GM23338 (cell line): ENCODE data around the gene HRNR. TPM values are rescaled to one million over a fixed set of nuclear protein-coding genes. Genes with fewer than 3 reads are reported as not detected.

Experiments
- ATAC-seq: fragments of 200-7000 bp; cut with Tn5 transposase; 3 replicates; pipeline ENCODE4 v1.9.1; 2020
- DNase-seq: peaks from one replicate; pipeline ENCODE4 v3.0.0-alpha.2; 2015; ENCODE audit warnings: low spot score
- H2AFZ ChIP-seq: fragments of 200-600 bp; sonication (generic); 2 replicates; pipeline ENCODE4 v1.8.0; 2016; ENCODE audit warnings: antibody characterized with exemption, mild to moderate bottlenecking, moderate library complexity
- H3F3A ChIP-seq: fragments of 200-600 bp; sonication (generic); replicated peaks from 2 replicates; pipeline ENCODE4 v1.8.0; 2017; ENCODE audit warnings: antibody characterized with exemption, mixed run types, low read depth
- H3K27ac ChIP-seq: fragments of 200-600 bp; sonication (generic); 2 replicates; pipeline ENCODE4 v1.6.1; 2016; ENCODE audit warnings: low read depth
- H3K27me3 ChIP-seq: fragments of 200-600 bp; sonication (generic); 2 replicates; pipeline ENCODE4 v1.8.0; 2016; ENCODE audit warnings: mild to moderate bottlenecking, mixed run types, moderate library complexity; ENCODE audit not compliant: insufficient read depth
- H3K36me3 ChIP-seq: fragments of 200-600 bp; sonication (generic); 2 replicates; pipeline ENCODE4 v1.8.0; 2016; ENCODE audit warnings: mild to moderate bottlenecking; ENCODE audit not compliant: insufficient read depth
- H3K4me1 ChIP-seq: fragments of 200-600 bp; sonication (generic); 2 replicates; pipeline ENCODE4 v1.8.0; 2016; ENCODE audit warnings: mild to moderate bottlenecking, moderate library complexity; ENCODE audit not compliant: insufficient read depth
- H3K4me2 ChIP-seq: fragments of 200-600 bp; sonication (generic); 2 replicates; pipeline ENCODE4 v1.7.1; 2017; ENCODE audit warnings: mixed run types
- H3K4me3 ChIP-seq: fragments of 200-600 bp; sonication (generic); 2 replicates; pipeline ENCODE4 v1.6.1; 2016; ENCODE audit warnings: mixed run types
- H3K79me2 ChIP-seq: fragments of 200-600 bp; sonication (generic); replicated peaks from 2 replicates; pipeline ENCODE4 v1.8.0; 2017; ENCODE audit warnings: mild to moderate bottlenecking; ENCODE audit not compliant: insufficient read depth
- H3K9me2 ChIP-seq: fragments of 200-600 bp; sonication (generic); 2 replicates; pipeline ENCODE4 v1.8.0; 2017; ENCODE audit not compliant: insufficient read depth
- H4K20me1 ChIP-seq: fragments of 200-600 bp; sonication (generic); replicated peaks from 2 replicates; pipeline ENCODE4 v1.8.0; 2017; ENCODE audit warnings: mild to moderate bottlenecking; ENCODE audit not compliant: insufficient read depth
- H3K27ac Mint-ChIP-seq: 2 replicates; pipeline ENCODE4 v1.8.0; 2020; ENCODE audit warnings: inconsistent platforms, mild to moderate bottlenecking, moderate library complexity, mixed read lengths
- H3K27me3 Mint-ChIP-seq: 3 replicates; pipeline ENCODE4 v1.8.0; 2022; ENCODE audit warnings: low read depth, mild to moderate bottlenecking, moderate library complexity, mixed read lengths, inconsistent platforms; ENCODE audit not compliant: insufficient read depth, poor library complexity
- H3K36me3 Mint-ChIP-seq: 3 replicates; pipeline ENCODE4 v1.8.0; 2021; ENCODE audit warnings: low read depth, mild to moderate bottlenecking, inconsistent platforms, moderate library complexity, mixed read lengths
- H3K4me1 Mint-ChIP-seq: 3 replicates; pipeline ENCODE4 v1.8.0; 2020; ENCODE audit warnings: mild to moderate bottlenecking, inconsistent platforms, mixed read lengths
- H3K4me3 Mint-ChIP-seq: 3 replicates; pipeline ENCODE4 v1.8.0; 2021; ENCODE audit warnings: moderate library complexity, mild to moderate bottlenecking, inconsistent platforms, mixed read lengths
- H3K9me3 Mint-ChIP-seq: 3 replicates; pipeline ENCODE4 v1.8.0; 2020; ENCODE audit warnings: moderate library complexity, mild to moderate bottlenecking, inconsistent platforms, mixed read lengths
- ETS1 ChIP-seq: IDR thresholded peaks from 2 replicates; pipeline ENCODE4 v1.6.1; 2016; ENCODE audit warnings: antibody characterized with exemption
- EZH2 ChIP-seq: fragments of 200-600 bp; sonication (generic); IDR thresholded peaks from one replicate; pipeline ENCODE4 v1.8.0; 2017; ENCODE audit warnings: antibody characterized with exemption, mild to moderate bottlenecking, low read depth; ENCODE audit not compliant: unreplicated experiment
- EZH2phosphoT487 ChIP-seq: fragments of 200-600 bp; sonication (generic); IDR thresholded peaks from one replicate; pipeline ENCODE4 v1.8.1; 2018; ENCODE audit warnings: antibody characterized with exemption; ENCODE audit not compliant: unreplicated experiment
- NANOG ChIP-seq: IDR thresholded peaks from 2 replicates; pipeline ENCODE4 v1.6.1; 2016; ENCODE audit warnings: antibody characterized with exemption, borderline replicate concordance
- POLR2AphosphoS5 ChIP-seq: IDR thresholded peaks from 2 replicates; pipeline ENCODE4 v1.6.1; 2016; ENCODE audit warnings: antibody characterized with exemption, low read depth
- STAT1 ChIP-seq: IDR thresholded peaks from one replicate; pipeline ENCODE4 v1.6.1; 2016; ENCODE audit warnings: antibody characterized with exemption; ENCODE audit not compliant: unreplicated experiment
- ZNF114 ChIP-seq: fragments of 250-450 bp; sonication (Bioruptor Pico); IDR thresholded peaks from 2 replicates; pipeline ENCODE4 v1.5.0; 2020; ENCODE audit warnings: mild to moderate bottlenecking, moderate library complexity
- polyA plus RNA-seq: library from polyadenylated mRNA; unstranded; fragments of >200 nt; fragmentation: Nextera tagmentation; extraction: Ambion mirVana; gene quantifications from 2 replicates; pipeline ENCODE4 v1.2.1, GENCODE V29; 2016
- total RNA-seq: library from RNA; depleted of rRNA; stranded (reverse); fragments of >200 nt; shearing (Covaris generic); gene quantifications from 2 replicates; pipeline ENCODE4 v1.2.3, GENCODE V29; 2014
- TF ChIP-seq, protein P1 (sequence below), 2 experiments: fragments of 200-600 bp in 1 of 2; sonication (generic) in 1 of 2; conservative IDR thresholded peaks; 2 replicates each; pipeline versions ENCODE4 v1.5.1 to v1.6.1; 2016 to 2017; ENCODE audit warnings: antibody characterized with exemption in 2 of 2, low read depth in 2 of 2, mild to moderate bottlenecking in 2 of 2, moderate library complexity in 1 of 2
- TF ChIP-seq, protein P2 (sequence below): fragments of 250-450 bp; sonication (Bioruptor Pico); IDR thresholded peaks from 2 replicates; pipeline ENCODE4 v1.5.0; 2020; ENCODE audit warnings: mild to moderate bottlenecking, moderate library complexity

HRNR gene
- total and polyA plus RNA-seq, 2 experiments from 2014 or later = not detected

DNA sequence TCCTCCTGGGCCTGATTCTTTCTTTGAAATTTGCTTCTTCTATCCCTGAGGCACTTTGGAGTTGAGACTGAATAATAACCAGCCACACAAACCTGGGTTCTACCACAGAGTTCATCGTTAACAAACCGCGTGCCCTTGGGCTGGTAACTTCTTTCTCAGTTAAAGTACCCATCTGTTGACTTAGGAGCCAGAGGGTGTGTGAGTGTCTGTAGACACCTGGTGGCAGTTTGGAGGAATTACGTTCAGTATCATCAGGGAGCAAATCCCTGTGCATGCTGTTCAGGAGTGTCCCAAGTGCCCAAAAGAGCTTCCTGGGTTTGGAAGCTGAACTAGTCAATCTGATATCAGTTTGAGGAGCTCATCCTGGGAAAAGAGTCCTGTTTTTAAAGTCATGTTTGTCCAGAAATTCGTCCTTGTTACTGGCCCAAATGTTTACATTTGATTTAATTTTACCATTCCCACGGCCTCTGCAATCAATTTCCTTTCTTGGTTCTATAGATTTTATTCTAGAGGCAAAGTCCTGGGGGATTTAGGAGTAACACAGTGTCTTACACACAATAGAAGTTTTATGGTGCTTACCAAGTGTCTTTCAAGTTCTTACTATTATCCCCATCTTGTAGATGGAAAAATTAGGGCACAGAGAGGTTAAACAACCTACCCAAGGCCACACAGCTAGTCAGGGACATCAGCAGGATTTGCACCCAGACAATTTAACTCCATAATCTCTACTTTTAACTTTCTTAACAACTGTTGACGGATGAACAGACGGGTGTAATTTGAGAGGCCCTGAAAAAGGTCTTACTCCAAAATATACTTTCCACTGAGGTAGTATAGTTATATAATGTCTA is 38.2 kb downstream of the HRNR start:
- Mint-ChIP-seq H3K27me3 (peaks cover 7% of the 10 kb centered on the region), H3K4me1 (no peaks in the 10 kb centered on the region), H3K4me3 (no peak overlapping the region), H3K27ac (no peak overlapping the region), H3K9me3 (no peaks in the 10 kb centered on the region), H3K36me3 (no peaks in the 10 kb centered on the region)
- no peaks in the 10 kb centered on the region for H4K20me1 ChIP-seq
- ATAC-seq = peak; percentile 66
- no peaks in the 10 kb centered on the region for H3K4me1 ChIP-seq
- no peaks in the 10 kb centered on the region for H3K27me3 ChIP-seq
- TF ChIP-seq STAT1 = no peak
- TF ChIP-seq, protein P1, sequence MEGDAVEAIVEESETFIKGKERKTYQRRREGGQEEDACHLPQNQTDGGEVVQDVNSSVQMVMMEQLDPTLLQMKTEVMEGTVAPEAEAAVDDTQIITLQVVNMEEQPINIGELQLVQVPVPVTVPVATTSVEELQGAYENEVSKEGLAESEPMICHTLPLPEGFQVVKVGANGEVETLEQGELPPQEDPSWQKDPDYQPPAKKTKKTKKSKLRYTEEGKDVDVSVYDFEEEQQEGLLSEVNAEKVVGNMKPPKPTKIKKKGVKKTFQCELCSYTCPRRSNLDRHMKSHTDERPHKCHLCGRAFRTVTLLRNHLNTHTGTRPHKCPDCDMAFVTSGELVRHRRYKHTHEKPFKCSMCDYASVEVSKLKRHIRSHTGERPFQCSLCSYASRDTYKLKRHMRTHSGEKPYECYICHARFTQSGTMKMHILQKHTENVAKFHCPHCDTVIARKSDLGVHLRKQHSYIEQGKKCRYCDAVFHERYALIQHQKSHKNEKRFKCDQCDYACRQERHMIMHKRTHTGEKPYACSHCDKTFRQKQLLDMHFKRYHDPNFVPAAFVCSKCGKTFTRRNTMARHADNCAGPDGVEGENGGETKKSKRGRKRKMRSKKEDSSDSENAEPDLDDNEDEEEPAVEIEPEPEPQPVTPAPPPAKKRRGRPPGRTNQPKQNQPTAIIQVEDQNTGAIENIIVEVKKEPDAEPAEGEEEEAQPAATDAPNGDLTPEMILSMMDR (conservative IDR thresholded peaks at IDR 0.05; ENCODE audit: low read depth in 2 of 2) = peak; percentile 73 to 90
- no peaks in the 10 kb centered on the region for H3F3A ChIP-seq
- H3K36me3 ChIP-seq = no peaks in the 10 kb centered on the region
- H3K9me2 ChIP-seq = no peaks in the 10 kb centered on the region
- no peak overlapping the region for H3K4me3 ChIP-seq
- H3K79me2 ChIP-seq = no peaks in the 10 kb centered on the region
- no peak overlapping the region for H3K27ac ChIP-seq
- peak; percentile 81 for DNase-seq
- H3K4me2 ChIP-seq = no peak overlapping the region
- H2AFZ ChIP-seq = no peak overlapping the region; the same call in 1 of the 2 replicates

GRCh38 chr1:152182944-152183361 is 41.0 kb downstream of the HRNR start:
- Histone ChIP-seq H3K4me2 (no peak overlapping the region), H3K9me2 (no peaks in the 10 kb centered on the region), H3K4me3 (no peak overlapping the region), H2AFZ (no peak overlapping the region), H3K27me3 (no peaks in the 10 kb centered on the region), H3K4me1 (no peaks in the 10 kb centered on the region), H3K79me2 (no peaks in the 10 kb centered on the region), H3F3A (no peaks in the 10 kb centered on the region), H4K20me1 (no peaks in the 10 kb centered on the region), H3K36me3 (no peaks in the 10 kb centered on the region), H3K27ac (no peak overlapping the region)
- Mint-ChIP-seq H3K4me1 (no peaks in the 10 kb centered on the region), H3K36me3 (no peaks in the 10 kb centered on the region), H3K27ac (no peak overlapping the region), H3K4me3 (no peak overlapping the region), H3K27me3 (peaks cover 1% of the 10 kb centered on the region), H3K9me3 (no peaks in the 10 kb centered on the region)
- DNase-seq (no peak), ATAC-seq (no peak)
- no peak for TF ChIP-seq ETS1
- TF ChIP-seq POLR2AphosphoS5 = no peak
- no peak for TF ChIP-seq ZNF114 (CRISPR knock-in tag)
- TF ChIP-seq NANOG = no peak
- TF ChIP-seq, protein P2, sequence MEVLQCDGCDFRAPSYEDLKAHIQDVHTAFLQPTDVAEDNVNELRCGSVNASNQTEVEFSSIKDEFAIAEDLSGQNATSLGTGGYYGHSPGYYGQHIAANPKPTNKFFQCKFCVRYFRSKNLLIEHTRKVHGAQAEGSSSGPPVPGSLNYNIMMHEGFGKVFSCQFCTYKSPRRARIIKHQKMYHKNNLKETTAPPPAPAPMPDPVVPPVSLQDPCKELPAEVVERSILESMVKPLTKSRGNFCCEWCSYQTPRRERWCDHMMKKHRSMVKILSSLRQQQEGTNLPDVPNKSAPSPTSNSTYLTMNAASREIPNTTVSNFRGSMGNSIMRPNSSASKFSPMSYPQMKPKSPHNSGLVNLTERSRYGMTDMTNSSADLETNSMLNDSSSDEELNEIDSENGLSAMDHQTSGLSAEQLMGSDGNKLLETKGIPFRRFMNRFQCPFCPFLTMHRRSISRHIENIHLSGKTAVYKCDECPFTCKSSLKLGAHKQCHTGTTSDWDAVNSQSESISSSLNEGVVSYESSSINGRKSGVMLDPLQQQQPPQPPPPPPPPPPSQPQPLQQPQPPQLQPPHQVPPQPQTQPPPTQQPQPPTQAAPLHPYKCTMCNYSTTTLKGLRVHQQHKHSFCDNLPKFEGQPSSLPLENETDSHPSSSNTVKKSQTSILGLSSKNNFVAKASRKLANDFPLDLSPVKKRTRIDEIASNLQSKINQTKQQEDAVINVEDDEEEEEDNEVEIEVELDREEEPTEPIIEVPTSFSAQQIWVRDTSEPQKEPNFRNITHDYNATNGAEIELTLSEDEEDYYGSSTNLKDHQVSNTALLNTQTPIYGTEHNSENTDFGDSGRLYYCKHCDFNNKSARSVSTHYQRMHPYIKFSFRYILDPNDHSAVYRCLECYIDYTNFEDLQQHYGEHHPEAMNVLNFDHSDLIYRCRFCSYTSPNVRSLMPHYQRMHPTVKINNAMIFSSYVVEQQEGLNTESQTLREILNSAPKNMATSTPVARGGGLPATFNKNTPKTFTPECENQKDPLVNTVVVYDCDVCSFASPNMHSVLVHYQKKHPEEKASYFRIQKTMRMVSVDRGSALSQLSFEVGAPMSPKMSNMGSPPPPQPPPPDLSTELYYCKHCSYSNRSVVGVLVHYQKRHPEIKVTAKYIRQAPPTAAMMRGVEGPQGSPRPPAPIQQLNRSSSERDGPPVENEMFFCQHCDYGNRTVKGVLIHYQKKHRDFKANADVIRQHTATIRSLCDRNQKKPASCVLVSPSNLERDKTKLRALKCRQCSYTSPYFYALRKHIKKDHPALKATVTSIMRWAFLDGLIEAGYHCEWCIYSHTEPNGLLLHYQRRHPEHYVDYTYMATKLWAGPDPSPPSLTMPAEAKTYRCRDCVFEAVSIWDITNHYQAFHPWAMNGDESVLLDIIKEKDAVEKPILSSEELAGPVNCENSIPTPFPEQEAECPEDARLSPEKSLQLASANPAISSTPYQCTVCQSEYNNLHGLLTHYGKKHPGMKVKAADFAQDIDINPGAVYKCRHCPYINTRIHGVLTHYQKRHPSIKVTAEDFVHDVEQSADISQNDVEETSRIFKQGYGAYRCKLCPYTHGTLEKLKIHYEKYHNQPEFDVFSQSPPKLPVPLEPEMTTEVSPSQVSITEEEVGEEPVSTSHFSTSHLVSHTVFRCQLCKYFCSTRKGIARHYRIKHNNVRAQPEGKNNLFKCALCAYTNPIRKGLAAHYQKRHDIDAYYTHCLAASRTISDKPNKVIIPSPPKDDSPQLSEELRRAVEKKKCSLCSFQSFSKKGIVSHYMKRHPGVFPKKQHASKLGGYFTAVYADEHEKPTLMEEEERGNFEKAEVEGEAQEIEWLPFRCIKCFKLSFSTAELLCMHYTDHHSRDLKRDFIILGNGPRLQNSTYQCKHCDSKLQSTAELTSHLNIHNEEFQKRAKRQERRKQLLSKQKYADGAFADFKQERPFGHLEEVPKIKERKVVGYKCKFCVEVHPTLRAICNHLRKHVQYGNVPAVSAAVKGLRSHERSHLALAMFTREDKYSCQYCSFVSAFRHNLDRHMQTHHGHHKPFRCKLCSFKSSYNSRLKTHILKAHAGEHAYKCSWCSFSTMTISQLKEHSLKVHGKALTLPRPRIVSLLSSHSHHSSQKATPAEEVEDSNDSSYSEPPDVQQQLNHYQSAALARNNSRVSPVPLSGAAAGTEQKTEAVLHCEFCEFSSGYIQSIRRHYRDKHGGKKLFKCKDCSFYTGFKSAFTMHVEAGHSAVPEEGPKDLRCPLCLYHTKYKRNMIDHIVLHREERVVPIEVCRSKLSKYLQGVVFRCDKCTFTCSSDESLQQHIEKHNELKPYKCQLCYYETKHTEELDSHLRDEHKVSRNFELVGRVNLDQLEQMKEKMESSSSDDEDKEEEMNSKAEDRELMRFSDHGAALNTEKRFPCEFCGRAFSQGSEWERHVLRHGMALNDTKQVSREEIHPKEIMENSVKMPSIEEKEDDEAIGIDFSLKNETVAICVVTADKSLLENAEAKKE = no peak
- TF ChIP-seq STAT1 = no peak
- TF ChIP-seq, protein P1 (conservative IDR thresholded peaks at IDR 0.05; ENCODE audit: low read depth in 2 of 2) = no peak
- TF ChIP-seq EZH2phosphoT487 = no peak
- TF ChIP-seq EZH2 = no peak
